GM21528 (cell line): ENCODE measurements around the gene USP25.

ENCODE experiments used
- ATAC-seq: cut with Tn5 transposase; IDR thresholded peaks from one replicate; pipeline ENCODE4 v1.9.1; 2021; ENCODE audit warnings: mild to moderate bottlenecking, moderate library complexity; ENCODE audit not compliant: unreplicated experiment, low FRiP score

USP25 gene

GRCh38 chr21:15804247-15805005 is 74.6 kb downstream of the USP25 start:
- ATAC-seq, result no peak

GRCh38 chr21:15809065-15809464 is 79.3 kb downstream of the USP25 start:
- no peak for ATAC-seq

GRCh38 chr21:15809818-15810217 is 80.0 kb downstream of the USP25 start:
- ATAC-seq, result no peak

GRCh38 chr21:15815285-15815684 is 85.5 kb downstream of the USP25 start:
- no peak for ATAC-seq

GRCh38 chr21:15820327-15820726 is 90.5 kb downstream of the USP25 start:
- no peak for ATAC-seq

GRCh38 chr21:15820852-15821379 is 91.1 kb downstream of the USP25 start:
- no peak for ATAC-seq

GRCh38 chr21:15823486-15824150 is 93.8 kb downstream of the USP25 start:
- no peak for ATAC-seq

GRCh38 chr21:15825700-15826099 is 95.9 kb downstream of the USP25 start:
- ATAC-seq, result no peak

GRCh38 chr21:15826147-15826780 is 96.5 kb downstream of the USP25 start:
- no peak for ATAC-seq

- ATAC-seq, result no peak
Observed at GRCh38 chr21:15826908-15827601, 97.3 kb downstream of the USP25 start.

- no peak for ATAC-seq
Observed at GRCh38 chr21:15831497-15831896, 101.7 kb downstream of the USP25 start.

GRCh38 chr21:15837645-15838044 is 107.9 kb downstream of the USP25 start:
- no peak for ATAC-seq

- ATAC-seq, result no peak
Observed at GRCh38 chr21:15839026-15839425, 109.2 kb downstream of the USP25 start.

- ATAC-seq, result no peak
Observed at GRCh38 chr21:15839601-15840000, 109.8 kb downstream of the USP25 start.

GRCh38 chr21:15840406-15840805 is 110.6 kb downstream of the USP25 start:
- no peak for ATAC-seq

GRCh38 chr21:15841856-15842564 is 112.2 kb downstream of the USP25 start:
- no peak for ATAC-seq

- no peak for ATAC-seq
Observed at GRCh38 chr21:15842565-15842880, 112.7 kb downstream of the USP25 start.

- no peak for ATAC-seq
Observed at GRCh38 chr21:15843766-15844165, 114.0 kb downstream of the USP25 start.

- no peak for ATAC-seq
Observed at GRCh38 chr21:15848634-15849560, 119.1 kb downstream of the USP25 start.
